GM10847 (cell line): ENCODE data around the gene NKAIN2.

ENCODE experiments used
- POLR2A ChIP-seq: IDR thresholded peaks from 2 replicates; pipeline ENCODE4 v1.6.1; 2011; ENCODE audit not compliant: insufficient read length; ENCODE audit errors: extremely low read depth

NKAIN2 gene

GRCh38 chr6:123803504-123804013, at the start of gene NKAIN2:
TSS of gene NKAIN2 (plus strand) at chr6:123803865.
- no peak for TF ChIP-seq POLR2A

GRCh38 chr6:123759472-123759871, 44.2 kb upstream of the NKAIN2 start:
- no peak for TF ChIP-seq POLR2A

GRCh38 chr6:123763904-123764303, 39.8 kb upstream of the NKAIN2 start:
- no peak for TF ChIP-seq POLR2A

GRCh38 chr6:123764722-123765121, 38.9 kb upstream of the NKAIN2 start:
- no peak for TF ChIP-seq POLR2A

GRCh38 chr6:123768921-123769320, 34.7 kb upstream of the NKAIN2 start:
- no peak for TF ChIP-seq POLR2A

- TF ChIP-seq POLR2A, result no peak
Measured at GRCh38 chr6:123769431-123769830, 34.2 kb upstream of the NKAIN2 start.

- no peak for TF ChIP-seq POLR2A
Measured at GRCh38 chr6:123770247-123770949, 33.3 kb upstream of the NKAIN2 start.

- no peak for TF ChIP-seq POLR2A
Measured at GRCh38 chr6:123771126-123771525, 32.5 kb upstream of the NKAIN2 start.

- no peak for TF ChIP-seq POLR2A
Measured at GRCh38 chr6:123777563-123777962, 26.1 kb upstream of the NKAIN2 start.

GRCh38 chr6:123780021-123780420, 23.6 kb upstream of the NKAIN2 start:
- TF ChIP-seq POLR2A, result no peak

- no peak for TF ChIP-seq POLR2A
Measured at GRCh38 chr6:123784330-123784729, 19.3 kb upstream of the NKAIN2 start.

GRCh38 chr6:123785039-123785438, 18.6 kb upstream of the NKAIN2 start:
- no peak for TF ChIP-seq POLR2A

GRCh38 chr6:123788319-123788718, 15.3 kb upstream of the NKAIN2 start:
- no peak for TF ChIP-seq POLR2A

GRCh38 chr6:123794190-123794589, 9.5 kb upstream of the NKAIN2 start:
- no peak for TF ChIP-seq POLR2A

- no peak for TF ChIP-seq POLR2A
Measured at GRCh38 chr6:123794799-123795198, 8.9 kb upstream of the NKAIN2 start.

GRCh38 chr6:123801067-123801466, 2.6 kb upstream of the NKAIN2 start:
- no peak for TF ChIP-seq POLR2A

- no peak for TF ChIP-seq POLR2A
Measured at GRCh38 chr6:123802351-123802696, 1.3 kb upstream of the NKAIN2 start.
